ENCODE measurements around the gene RWDD2A.

The RWDD2A gene

DNA sequence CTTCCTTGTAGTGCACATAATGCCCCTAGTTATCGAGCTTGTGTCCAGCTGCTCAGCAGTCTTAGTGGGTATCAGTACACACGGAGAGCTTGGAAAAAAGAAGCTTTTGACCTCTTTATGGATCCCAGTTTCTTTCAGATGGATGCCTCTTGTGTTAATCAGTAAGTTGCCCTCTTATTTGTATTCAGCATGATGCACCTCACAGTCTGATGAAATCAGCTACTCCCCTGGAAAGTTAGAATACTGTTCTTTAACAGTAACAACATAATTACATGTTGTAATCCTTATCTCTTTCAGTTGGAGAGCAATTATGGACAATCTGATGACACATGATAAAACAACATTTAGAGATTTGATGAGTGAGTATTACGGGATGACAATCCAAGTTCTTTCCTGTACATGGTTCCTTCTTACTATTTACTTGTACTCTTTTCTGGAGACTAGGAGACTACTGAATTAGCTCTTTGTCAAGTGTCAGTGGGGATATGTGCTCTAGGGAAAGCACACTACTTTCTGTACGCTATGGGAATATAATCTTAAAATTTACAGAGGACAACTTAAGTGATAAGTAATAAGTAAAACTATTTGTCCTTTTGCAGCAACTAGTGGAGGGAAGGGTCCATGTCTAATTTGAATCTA lies 39.2 kb upstream of the RWDD2A start:
- TF ChIP-seq CTCF (IDR thresholded peaks at IDR 0.05; ENCODE audit: low read depth, low read length, poor library complexity, severe bottlenecking) (no peak), EZH2phosphoT487 (IDR thresholded peaks at IDR 0.05; ENCODE audit: borderline replicate concordance, low read length) (no peak)
- Histone ChIP-seq H3F3A (ENCODE audit: control insufficient read depth, insufficient read depth) (no peaks in the 10 kb centered on the region), H3K27ac (ENCODE audit: low read depth, low read length) (no peak overlapping the region), H3K4me2 (ENCODE audit: low read length) (no peak overlapping the region), H3K9me3 (ENCODE audit: control insufficient read depth, insufficient read depth, low read length) (no peaks in the 10 kb centered on the region), H3K4me1 (ENCODE audit: control insufficient read depth, low read length) (no peaks in the 10 kb centered on the region), H3K9me2 (replicated peaks; ENCODE audit: control insufficient read depth, low read length) (no peaks in the 10 kb centered on the region), H4K20me1 (ENCODE audit: control insufficient read depth, insufficient read depth, low read depth, low read length) (no peaks in the 10 kb centered on the region), H3K4me3 (ENCODE audit: low read length) (no peak overlapping the region), H3K79me2 (ENCODE audit: control insufficient read depth, low read length) (no peaks in the 10 kb centered on the region), H3K27me3 (ENCODE audit: control insufficient read depth, low read length) (no peaks in the 10 kb centered on the region), H3K36me3 (ENCODE audit: control insufficient read depth, low read length) (peaks cover 53% of the 10 kb centered on the region)

DNA sequence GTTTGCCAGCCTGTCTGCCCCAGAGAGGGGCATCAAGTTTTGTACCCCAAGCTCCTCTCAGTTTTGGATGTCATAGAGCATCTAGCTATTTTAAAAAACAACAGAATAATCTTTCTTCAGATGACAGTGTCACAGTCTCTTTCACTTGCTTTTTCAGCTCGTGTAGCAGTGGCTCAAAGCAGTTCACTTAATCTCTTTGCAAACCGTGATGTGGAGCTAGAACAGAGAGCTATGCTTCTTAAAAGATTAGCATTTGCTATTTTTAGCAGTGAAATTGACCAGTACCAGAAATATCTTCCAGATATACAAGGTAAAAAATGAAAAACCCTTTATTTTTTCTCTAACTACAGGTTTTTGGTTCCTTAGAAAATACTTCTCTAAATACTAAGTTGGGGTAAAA lies 37.4 kb upstream of the RWDD2A start:
- peaks cover 65% of the 10 kb centered on the region for H3K36me3 ChIP-seq (ENCODE audit: control insufficient read depth, low read length)
- TF ChIP-seq EZH2phosphoT487 (IDR thresholded peaks at IDR 0.05; ENCODE audit: borderline replicate concordance, low read length) (no peak), CTCF (IDR thresholded peaks at IDR 0.05; ENCODE audit: low read depth, low read length, poor library complexity, severe bottlenecking) (no peak)
- no peaks in the 10 kb centered on the region for H3K9me2 ChIP-seq (replicated peaks; ENCODE audit: control insufficient read depth, low read length)
- H4K20me1 ChIP-seq (ENCODE audit: control insufficient read depth, insufficient read depth, low read depth, low read length), result no peaks in the 10 kb centered on the region
- H3K4me2 ChIP-seq (ENCODE audit: low read length), result no peak overlapping the region
- H3F3A ChIP-seq (ENCODE audit: control insufficient read depth, insufficient read depth), result no peaks in the 10 kb centered on the region
- H3K9me3 ChIP-seq (ENCODE audit: control insufficient read depth, insufficient read depth, low read length), result no peaks in the 10 kb centered on the region
- no peaks in the 10 kb centered on the region for H3K79me2 ChIP-seq (ENCODE audit: control insufficient read depth, low read length)
- no peaks in the 10 kb centered on the region for H3K4me1 ChIP-seq (ENCODE audit: control insufficient read depth, low read length)
- H3K27me3 ChIP-seq (ENCODE audit: control insufficient read depth, low read length), result no peaks in the 10 kb centered on the region
- H3K27ac ChIP-seq (ENCODE audit: low read depth, low read length), result no peak overlapping the region
- no peak overlapping the region for H3K4me3 ChIP-seq (ENCODE audit: low read length)

DNA sequence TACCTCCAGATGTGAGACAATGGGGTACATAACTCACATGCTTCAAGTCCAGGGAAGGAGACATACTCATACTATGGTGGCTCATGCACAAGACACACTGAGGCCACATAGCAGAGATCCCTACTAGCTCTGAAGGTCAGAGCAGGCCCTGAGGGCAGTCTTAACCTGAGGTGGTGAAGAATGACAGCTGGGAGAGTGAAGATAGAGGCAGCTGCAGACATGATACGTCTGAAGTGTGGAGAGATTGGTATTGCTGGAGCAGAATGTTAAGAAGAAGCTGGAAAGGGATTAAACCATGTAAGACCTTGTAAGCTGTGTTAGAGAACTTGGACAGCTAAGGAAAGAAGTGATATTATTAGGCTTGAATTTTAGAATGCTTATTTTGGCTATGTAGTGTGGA lies 33.0 kb upstream of the RWDD2A start:
- H3K4me3 ChIP-seq (ENCODE audit: low read length), result no peak overlapping the region
- no peak overlapping the region for H3K27ac ChIP-seq (ENCODE audit: low read depth, low read length)
- H3K9me2 ChIP-seq (replicated peaks; ENCODE audit: control insufficient read depth, low read length), result no peaks in the 10 kb centered on the region
- H3K27me3 ChIP-seq (ENCODE audit: control insufficient read depth, low read length), result no peaks in the 10 kb centered on the region
- no peak overlapping the region for H3K4me2 ChIP-seq (ENCODE audit: low read length)
- H3F3A ChIP-seq (ENCODE audit: control insufficient read depth, insufficient read depth), result no peaks in the 10 kb centered on the region
- no peaks in the 10 kb centered on the region for H3K4me1 ChIP-seq (ENCODE audit: control insufficient read depth, low read length)
- H3K79me2 ChIP-seq (ENCODE audit: control insufficient read depth, low read length), result no peaks in the 10 kb centered on the region
- no peaks in the 10 kb centered on the region for H3K9me3 ChIP-seq (ENCODE audit: control insufficient read depth, insufficient read depth, low read length)
- H4K20me1 ChIP-seq (ENCODE audit: control insufficient read depth, insufficient read depth, low read depth, low read length), result no peaks in the 10 kb centered on the region
- H3K36me3 ChIP-seq (ENCODE audit: control insufficient read depth, low read length), result peaks cover 68% of the 10 kb centered on the region
- TF ChIP-seq EZH2phosphoT487 (IDR thresholded peaks at IDR 0.05; ENCODE audit: borderline replicate concordance, low read length), result no peak
- TF ChIP-seq CTCF (IDR thresholded peaks at IDR 0.05; ENCODE audit: low read depth, low read length, poor library complexity, severe bottlenecking), result no peak

All from DOHH2 (cell line).